Measurements from ENCODE around the gene SNAPC4. TPM values are rescaled to one million over a fixed set of nuclear protein-coding genes. Genes with fewer than 3 reads are reported as not detected.

Gene SNAPC4
- total RNA-seq, 1 donor = 11.7 TPM

DNA sequence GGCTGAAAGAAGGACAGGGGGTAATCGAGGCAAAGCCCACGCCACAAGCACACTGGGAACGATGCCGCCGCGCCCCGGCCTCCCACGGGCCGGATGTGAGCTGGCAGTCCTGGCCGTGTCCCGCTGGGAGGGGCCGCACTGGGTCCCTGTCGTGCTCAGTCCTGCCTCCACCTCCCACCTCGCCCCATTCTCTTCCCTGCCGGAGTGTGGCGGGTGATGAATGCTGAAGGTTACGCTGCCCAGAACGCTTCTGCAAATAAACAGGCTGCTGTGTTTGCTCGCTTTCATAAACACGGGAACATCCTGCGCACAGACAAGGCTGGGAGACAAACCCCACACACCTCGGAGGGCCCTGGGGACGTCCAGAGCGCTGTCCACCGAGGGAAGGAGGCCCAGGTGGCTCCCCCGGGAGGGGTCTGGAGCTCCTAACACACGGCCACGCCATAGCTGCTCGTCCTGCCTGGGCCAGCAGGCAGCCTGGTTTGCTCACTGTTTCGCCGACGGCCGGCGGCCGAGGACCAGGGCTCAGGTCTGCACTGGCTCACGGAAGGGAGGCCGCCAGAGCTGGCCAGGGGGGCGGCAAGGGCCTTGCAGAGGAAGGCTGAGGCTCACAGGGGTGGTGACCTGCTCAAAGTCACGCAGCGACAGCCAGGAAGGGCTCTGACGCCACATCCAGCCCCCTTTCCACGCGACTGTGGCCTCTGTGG lies 38.8 kb downstream of the SNAPC4 start:
- DNase-seq (ENCODE audit: low read depth) = peak; percentile 60
- H3K4me3 ChIP-seq (ENCODE audit: low read depth, low read length) = no peak overlapping the region
- TF ChIP-seq CTCF (IDR thresholded peaks at IDR 0.05; ENCODE audit: insufficient read depth, low read depth, low read length) = no peak

DNA sequence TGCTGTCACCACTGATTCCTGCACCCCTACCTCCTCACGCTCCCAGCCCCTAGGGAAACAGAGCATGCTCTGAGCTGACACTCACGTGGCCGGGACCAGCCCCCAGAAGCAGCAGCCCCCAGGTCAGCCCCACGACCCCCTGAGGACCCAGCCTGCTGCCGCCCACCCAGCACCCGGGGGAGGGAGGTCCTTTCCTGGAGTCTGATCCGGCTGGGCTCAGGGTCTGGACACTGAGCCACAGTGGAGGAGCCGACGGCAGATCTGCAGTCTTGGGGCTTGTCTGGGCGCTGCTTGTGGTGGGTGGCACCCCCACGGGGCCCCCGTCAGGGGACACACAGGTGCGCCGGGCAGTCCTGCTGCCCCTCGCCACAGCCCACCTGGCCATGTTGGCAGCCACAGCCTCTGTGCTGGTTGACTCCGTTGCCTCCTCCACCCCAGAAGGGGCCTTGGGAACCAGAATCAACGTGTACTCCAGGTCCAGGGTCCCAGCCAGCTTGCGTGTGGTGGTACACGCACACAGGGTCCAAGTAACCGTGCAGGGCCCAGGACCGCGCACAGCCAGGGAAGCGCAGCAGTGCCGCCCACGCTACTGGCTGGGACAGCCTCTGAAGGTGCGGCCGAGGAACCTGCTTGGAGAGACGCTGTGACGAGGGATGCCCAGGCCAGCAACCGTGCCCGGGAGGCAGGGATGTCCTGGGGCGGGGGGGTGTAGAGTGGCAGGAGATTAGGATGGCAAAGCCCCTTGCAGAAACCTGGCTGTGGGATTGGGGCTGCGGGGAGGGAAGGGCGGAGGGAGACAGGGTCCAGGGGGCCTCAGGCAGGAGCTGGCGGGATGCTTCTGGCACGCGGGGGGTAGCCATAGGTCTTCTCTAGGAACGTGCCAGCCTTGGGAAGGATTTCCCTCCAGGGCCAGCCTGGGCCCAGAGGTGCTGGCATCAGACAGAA lies 39.9 kb downstream of the SNAPC4 start:
- H3K4me3 ChIP-seq (ENCODE audit: low read depth, low read length) = no peak overlapping the region
- no peak for TF ChIP-seq CTCF (IDR thresholded peaks at IDR 0.05; ENCODE audit: insufficient read depth, low read depth, low read length)
- DNase-seq (ENCODE audit: low read depth) = no peak

GRCh38 chr9:136358888-136359287 lies 41.1 kb downstream of the SNAPC4 start:
- H3K4me3 ChIP-seq (ENCODE audit: low read depth, low read length) = no peak overlapping the region
- DNase-seq (ENCODE audit: low read depth) = no peak
- TF ChIP-seq CTCF (IDR thresholded peaks at IDR 0.05; ENCODE audit: insufficient read depth, low read depth, low read length) = no peak

DNA sequence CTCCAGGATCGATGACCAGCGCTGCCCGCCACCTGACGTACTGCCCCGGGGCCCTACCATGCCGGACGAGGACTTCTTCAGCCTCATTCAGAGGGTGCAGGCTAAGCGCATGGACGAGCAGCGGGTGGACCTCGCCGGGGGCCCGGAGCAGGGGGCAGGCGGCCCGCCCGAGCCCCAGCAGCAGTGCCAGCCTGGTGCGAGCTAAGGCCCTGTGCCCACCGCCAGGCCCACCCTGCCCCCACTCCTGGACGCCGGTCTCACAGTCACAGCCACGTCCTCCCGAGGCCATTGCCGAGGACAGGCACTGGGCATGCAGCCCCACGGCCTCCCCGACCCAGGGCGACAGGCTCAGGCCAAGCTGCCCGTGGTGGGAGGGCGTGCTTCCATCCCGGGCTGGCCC lies 42.0 kb downstream of the SNAPC4 start:
- TF ChIP-seq CTCF (IDR thresholded peaks at IDR 0.05; ENCODE audit: insufficient read depth, low read depth, low read length) = no peak
- DNase-seq (ENCODE audit: low read depth) = no peak
- H3K4me3 ChIP-seq (ENCODE audit: low read depth, low read length) = no peak overlapping the region

DNA sequence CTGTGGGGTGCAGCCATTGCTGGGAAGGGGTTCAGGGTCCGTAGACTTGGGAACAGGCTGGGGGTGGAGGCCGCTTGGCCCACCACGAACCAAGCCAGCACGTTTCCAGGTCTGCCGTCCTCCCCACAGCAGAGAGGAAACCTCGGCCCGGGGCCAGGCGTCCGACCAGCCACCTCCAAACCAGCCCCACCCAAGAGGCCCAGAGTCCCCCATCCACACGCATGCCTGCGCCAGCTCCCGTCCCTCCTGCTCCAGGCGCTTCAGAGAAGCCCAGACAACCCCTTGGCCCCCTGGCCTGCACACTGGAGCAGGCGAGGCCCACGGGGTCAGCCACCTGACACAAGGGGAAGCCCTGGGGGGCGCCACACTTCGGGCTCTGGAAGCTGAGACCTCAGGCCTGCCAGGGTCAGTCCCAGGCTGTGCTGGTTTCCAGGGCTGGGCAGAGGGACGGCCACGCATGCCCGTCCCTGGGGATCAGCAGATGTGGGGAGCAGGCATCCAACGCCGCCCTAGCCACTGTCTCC lies 42.7 kb downstream of the SNAPC4 start:
- H3K4me3 ChIP-seq (ENCODE audit: low read depth, low read length) = no peak overlapping the region
- no peak for DNase-seq (ENCODE audit: low read depth)
- TF ChIP-seq CTCF (IDR thresholded peaks at IDR 0.05; ENCODE audit: insufficient read depth, low read depth, low read length) = no peak

GRCh38 chr9:136355616-136356557 lies 44.1 kb downstream of the SNAPC4 start:
- peak overlapping the region; percentile 12 for H3K4me3 ChIP-seq (ENCODE audit: low read depth, low read length)
- DNase-seq (ENCODE audit: low read depth) = no peak
- no peak for TF ChIP-seq CTCF (IDR thresholded peaks at IDR 0.05; ENCODE audit: insufficient read depth, low read depth, low read length)

Measured in fibroblast of villous mesenchyme (primary cell).